Stimulated activated CD4-positive, alpha-beta T cell treated with anti-CD3 and anti-CD28 coated beads, Interleukin-12 subunit alpha, Interleukin-12 subunit beta, amount 100 ng/mL, for 4 hours (primary cell): ENCODE results near the gene HEXIM1.
"Not testable (repeated sequence)": the region's sequence is repeated elsewhere in the genome, so short reads cannot be mapped to it uniquely, and the experiment has no call there.

Source experiments
- DNase-seq: peaks from one replicate; pipeline ENCODE4 v3.0.0-alpha.2; 2020

Gene HEXIM1

GRCh38 chr17:45114117-45114932 is 34.0 kb upstream of the HEXIM1 start:
- DNase-seq: no peak

- DNase-seq: no peak
Observed at GRCh38 chr17:45115015-45115625, 33.2 kb upstream of the HEXIM1 start.

- DNase-seq: no peak
Observed at GRCh38 chr17:45115871-45116270, 32.4 kb upstream of the HEXIM1 start.

- no peak for DNase-seq
Observed at GRCh38 chr17:45116434-45117016, 31.8 kb upstream of the HEXIM1 start.

- DNase-seq: no peak
Observed at GRCh38 chr17:45117334-45117733, 30.9 kb upstream of the HEXIM1 start.

GRCh38 chr17:45117848-45118646 is 30.2 kb upstream of the HEXIM1 start:
- no peak for DNase-seq

GRCh38 chr17:45118691-45119090 is 29.6 kb upstream of the HEXIM1 start:
- no peak for DNase-seq

GRCh38 chr17:45119964-45120363 is 28.3 kb upstream of the HEXIM1 start:
- no peak for DNase-seq

GRCh38 chr17:45120558-45120957 is 27.7 kb upstream of the HEXIM1 start:
- no peak for DNase-seq

GRCh38 chr17:45121055-45121454 is 27.2 kb upstream of the HEXIM1 start:
- no peak for DNase-seq

- no peak for DNase-seq
Observed at GRCh38 chr17:45123076-45123770, 25.1 kb upstream of the HEXIM1 start.

- no peak for DNase-seq
Observed at GRCh38 chr17:45123930-45124796, 24.1 kb upstream of the HEXIM1 start.

- DNase-seq: not testable (repeated sequence)
Observed at GRCh38 chr17:45124797-45125122, 23.5 kb upstream of the HEXIM1 start.

- no peak for DNase-seq
Observed at GRCh38 chr17:45125509-45125908, 22.8 kb upstream of the HEXIM1 start.

- no peak for DNase-seq
Observed at GRCh38 chr17:45127207-45127547, 21.1 kb upstream of the HEXIM1 start.

GRCh38 chr17:45127548-45128300 is 20.6 kb upstream of the HEXIM1 start:
- no peak for DNase-seq

GRCh38 chr17:45128331-45128730 is 19.9 kb upstream of the HEXIM1 start:
- no peak for DNase-seq

GRCh38 chr17:45128989-45129388 is 19.3 kb upstream of the HEXIM1 start:
- no peak for DNase-seq

GRCh38 chr17:45129426-45129939 is 18.8 kb upstream of the HEXIM1 start:
- no peak for DNase-seq

GRCh38 chr17:45129940-45130680 is 18.2 kb upstream of the HEXIM1 start:
- no peak for DNase-seq
